LNCaP clone FGC (cell line): Measurements from ENCODE around the gene UBA5.

Experiments used
- DNase-seq: peaks from one replicate; pipeline ENCODE4 v3.0.0-alpha.2; 2011; ENCODE audit warnings: low read depth
- H3K4me3 ChIP-seq: 2 replicates; pipeline ENCODE4 v1.5.1; 2011; ENCODE audit warnings: mild to moderate bottlenecking, low read depth, low read length, control low read depth
- CTCF ChIP-seq: IDR thresholded peaks from 2 replicates; pipeline ENCODE4 v1.5.1; 2012; ENCODE audit warnings: mild to moderate bottlenecking; ENCODE audit not compliant: control insufficient read depth, insufficient read depth; ENCODE audit errors: extremely low read depth

The UBA5 gene

GRCh38 chr3:132669256-132669777 lies 9.2 kb downstream of the UBA5 start:
- no peak for DNase-seq
- no peak overlapping the region for H3K4me3 ChIP-seq
- TF ChIP-seq CTCF = no peak

- TF ChIP-seq CTCF = no peak
- H3K4me3 ChIP-seq = no peak overlapping the region
- DNase-seq = no peak
Observed at GRCh38 chr3:132675408-132675807, 15.3 kb downstream of the UBA5 start.

DNA sequence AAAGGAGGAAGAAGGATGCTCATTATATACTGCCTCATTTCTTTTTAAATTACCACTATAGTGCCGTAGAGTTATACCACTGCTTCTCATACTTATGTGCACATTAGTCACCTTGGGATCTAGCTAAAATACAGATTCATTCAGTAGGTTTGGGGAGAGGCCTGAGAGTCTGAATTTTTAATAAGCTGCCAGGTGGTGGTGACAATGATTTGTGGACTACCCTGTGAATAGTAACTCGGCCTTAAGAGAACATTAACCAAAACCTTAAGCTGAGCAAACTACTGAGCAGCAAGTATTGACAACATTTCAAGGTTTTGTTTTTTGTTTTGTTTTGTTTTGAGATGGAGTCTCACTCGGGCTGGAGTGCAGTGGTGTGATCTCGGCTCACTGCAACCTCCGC lies 19.8 kb downstream of the UBA5 start:
- no peak overlapping the region for H3K4me3 ChIP-seq
- no peak for DNase-seq
- no peak for TF ChIP-seq CTCF

DNA sequence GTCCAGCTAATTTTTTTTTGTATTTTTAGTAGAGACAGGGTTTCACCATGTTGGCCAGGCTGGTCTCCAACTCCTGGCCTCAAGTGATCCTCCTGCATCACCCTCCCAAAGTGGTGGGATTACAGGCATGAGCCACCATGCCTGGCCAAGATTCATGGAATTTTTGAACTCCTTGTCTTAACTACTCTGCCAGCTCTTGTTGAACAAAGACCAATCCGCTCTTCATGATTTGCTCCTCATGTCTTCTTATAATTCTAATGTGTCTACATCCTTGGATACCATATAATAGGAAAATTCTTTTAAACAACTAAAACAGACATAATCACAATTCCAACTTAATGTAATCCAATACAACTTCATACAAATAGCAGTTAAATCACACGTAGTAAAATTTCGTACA lies 21.3 kb downstream of the UBA5 start:
- DNase-seq = no peak
- no peak overlapping the region for H3K4me3 ChIP-seq
- no peak for TF ChIP-seq CTCF

- no peak for DNase-seq
- no peak for TF ChIP-seq CTCF
- H3K4me3 ChIP-seq = no peak overlapping the region
Observed at GRCh38 chr3:132682201-132682600, 22.1 kb downstream of the UBA5 start.

DNA sequence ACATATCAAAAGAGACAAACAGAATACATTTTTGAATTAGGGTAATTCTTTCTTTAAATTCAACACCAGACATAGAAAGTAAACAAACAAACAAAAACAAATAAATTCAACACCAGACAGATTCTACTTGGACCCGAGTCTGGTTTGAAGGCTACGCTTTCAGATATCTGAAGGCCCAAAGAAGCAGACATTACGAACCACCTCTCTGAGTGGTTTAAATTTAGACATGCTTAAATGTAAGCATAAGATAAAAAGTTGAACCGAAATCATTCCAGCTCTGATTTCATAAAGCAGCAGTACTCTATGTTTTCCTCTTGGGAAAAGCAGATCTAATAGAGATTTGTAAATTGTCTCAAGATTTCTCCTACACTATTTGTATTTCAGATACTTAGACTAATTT lies 29.9 kb downstream of the UBA5 start:
- H3K4me3 ChIP-seq = no peak overlapping the region
- no peak for TF ChIP-seq CTCF
- DNase-seq = no peak

GRCh38 chr3:132694991-132695390 lies 34.9 kb downstream of the UBA5 start:
- no peak for TF ChIP-seq CTCF
- no peak for DNase-seq
- no peak overlapping the region for H3K4me3 ChIP-seq
